Measurements from ENCODE around the gene UGT1A3.

Gene UGT1A3

DNA sequence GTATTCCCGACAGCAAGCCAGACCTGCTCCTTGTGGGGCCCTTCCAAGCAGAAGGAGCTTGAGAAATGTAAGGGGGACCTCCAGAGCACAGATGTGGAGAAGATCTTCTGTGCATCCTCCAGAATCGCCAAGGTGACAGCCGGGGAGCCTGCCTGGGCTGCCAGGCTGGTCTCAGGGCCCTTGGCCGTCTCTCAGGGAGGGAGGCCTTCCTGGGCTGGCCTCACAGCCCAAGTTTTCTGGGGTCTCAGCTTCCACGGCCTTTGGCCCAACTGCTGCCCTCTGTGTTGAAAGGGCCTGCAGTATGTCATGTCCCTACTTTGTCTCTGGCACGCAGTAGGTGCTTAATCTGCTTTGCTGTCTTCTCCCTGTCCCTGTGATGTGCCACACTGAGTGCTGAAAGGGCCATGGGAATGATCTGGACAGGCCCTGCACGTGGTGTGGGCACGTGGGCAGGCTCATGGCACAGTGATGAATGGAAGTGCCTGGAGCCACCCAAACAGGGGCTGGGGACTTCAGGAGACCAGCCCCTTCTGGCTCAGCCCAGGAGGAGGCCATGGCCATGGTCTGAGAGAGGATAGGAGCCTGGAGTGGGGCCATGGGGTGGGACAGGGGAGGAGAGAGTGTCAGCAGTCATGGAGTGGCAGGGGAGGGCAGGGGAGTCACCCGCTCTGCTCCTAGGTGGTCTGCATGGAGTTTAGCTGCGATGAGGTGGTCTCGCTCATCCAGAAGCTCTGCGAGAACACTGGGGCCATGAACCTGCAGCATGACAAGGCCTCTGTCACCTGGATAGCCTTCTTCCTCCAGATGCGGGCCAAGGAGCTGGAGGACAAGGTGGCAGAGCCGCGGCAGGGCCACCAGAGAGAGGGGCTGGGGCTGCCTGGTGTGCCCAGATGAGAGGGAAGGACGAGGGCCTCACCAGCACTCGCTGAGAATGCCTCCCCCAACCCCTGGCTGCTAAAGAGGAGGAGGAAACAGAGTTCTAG is 90.1 kb downstream of the UGT1A3 start:
- no peak for DNase-seq (ENCODE audit: low read depth)
- TF ChIP-seq, protein P1, sequence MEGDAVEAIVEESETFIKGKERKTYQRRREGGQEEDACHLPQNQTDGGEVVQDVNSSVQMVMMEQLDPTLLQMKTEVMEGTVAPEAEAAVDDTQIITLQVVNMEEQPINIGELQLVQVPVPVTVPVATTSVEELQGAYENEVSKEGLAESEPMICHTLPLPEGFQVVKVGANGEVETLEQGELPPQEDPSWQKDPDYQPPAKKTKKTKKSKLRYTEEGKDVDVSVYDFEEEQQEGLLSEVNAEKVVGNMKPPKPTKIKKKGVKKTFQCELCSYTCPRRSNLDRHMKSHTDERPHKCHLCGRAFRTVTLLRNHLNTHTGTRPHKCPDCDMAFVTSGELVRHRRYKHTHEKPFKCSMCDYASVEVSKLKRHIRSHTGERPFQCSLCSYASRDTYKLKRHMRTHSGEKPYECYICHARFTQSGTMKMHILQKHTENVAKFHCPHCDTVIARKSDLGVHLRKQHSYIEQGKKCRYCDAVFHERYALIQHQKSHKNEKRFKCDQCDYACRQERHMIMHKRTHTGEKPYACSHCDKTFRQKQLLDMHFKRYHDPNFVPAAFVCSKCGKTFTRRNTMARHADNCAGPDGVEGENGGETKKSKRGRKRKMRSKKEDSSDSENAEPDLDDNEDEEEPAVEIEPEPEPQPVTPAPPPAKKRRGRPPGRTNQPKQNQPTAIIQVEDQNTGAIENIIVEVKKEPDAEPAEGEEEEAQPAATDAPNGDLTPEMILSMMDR (conservative IDR thresholded peaks at IDR 0.05; ENCODE audit: control insufficient read depth, insufficient read depth, low read depth, low read length) = no peak
- no peak overlapping the region for H3K4me3 ChIP-seq (ENCODE audit: control insufficient read depth, low read depth, low read length)

DNA sequence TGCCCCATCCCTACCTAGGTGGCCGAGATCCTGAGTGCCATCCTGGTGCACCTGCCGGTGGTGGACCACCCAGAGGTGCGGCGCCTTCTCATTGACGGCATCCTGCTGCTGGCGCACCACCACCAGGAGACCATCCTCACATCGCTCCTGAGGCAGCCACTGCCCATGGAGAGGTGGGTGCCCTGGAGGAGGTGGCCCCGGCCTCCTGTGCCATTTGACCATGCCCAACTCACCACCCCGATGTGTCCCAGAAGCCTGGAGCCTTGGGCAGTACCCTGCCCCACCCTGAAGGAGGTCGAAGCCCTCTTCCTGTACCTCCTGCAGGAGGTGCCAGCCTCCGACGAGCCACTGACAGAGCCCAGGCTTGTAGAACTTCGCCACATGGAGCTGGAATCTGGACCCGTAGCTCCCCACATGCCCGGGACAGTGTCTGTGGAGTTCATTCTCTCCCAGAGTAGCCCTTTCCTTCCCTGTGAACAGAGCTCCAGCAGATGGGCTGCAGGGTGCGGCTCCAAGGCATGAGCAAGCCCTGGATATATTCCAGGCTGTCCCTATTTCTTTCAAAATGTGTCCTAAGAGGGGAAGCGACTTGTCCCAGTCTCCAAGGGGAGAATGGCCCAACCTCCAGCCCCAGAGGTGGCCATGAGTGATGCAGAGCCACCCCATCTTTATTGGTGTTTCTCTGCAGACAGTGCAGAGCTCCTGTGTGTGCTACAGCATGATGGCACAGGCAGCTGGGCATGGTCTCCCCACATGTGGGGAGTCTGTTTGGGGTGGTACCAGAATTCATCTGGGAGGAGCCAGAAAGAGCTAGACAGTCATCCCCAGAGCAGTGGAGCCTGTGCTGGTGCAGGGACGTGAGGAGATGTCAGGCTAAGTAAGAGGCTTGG is 91.3 kb downstream of the UGT1A3 start:
- no peak for DNase-seq (ENCODE audit: low read depth)
- H3K4me3 ChIP-seq (ENCODE audit: control insufficient read depth, low read depth, low read length) = no peak overlapping the region
- TF ChIP-seq, protein P1 (conservative IDR thresholded peaks at IDR 0.05; ENCODE audit: control insufficient read depth, insufficient read depth, low read depth, low read length) = no peak

DNA sequence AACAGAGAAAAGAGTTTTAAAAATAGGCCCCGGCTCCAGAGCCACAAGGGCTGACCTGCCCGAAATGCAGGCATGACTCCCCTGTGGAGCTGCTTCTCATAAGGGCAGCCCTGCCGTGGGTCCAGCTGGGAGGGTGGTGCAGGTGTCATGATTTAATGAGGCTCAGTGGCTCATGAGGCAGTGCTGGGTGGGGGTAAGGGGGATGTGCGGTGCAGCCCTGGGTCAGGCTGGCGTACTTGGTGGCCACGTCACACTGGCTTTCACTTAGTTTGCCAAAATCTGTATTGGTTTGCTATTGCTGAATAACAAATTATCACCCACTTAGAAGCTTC is 91.9 kb downstream of the UGT1A3 start:
- no peak for DNase-seq (ENCODE audit: low read depth)
- TF ChIP-seq, protein P1 (conservative IDR thresholded peaks at IDR 0.05; ENCODE audit: control insufficient read depth, insufficient read depth, low read depth, low read length) = no peak
- H3K4me3 ChIP-seq (ENCODE audit: control insufficient read depth, low read depth, low read length) = no peak overlapping the region

DNA sequence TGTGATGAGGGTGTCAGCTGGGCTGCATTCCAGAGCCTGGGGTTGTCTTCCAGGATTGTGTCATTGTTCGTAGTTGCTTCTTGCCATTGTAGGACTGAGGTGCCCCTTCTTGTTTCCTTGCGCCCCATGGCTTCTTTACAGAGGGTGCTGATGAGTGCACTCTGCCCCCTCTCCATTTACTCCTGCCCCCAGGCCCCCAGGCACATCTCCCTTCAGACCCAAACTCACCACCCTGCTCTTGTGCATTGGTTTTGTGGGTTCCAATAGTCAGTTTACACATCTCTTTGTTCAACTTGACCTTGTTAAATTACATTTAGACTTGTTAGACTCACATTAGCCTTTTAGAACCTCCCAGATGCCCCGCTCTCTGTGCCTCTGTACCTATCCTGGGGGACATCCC is 92.4 kb downstream of the UGT1A3 start:
- TF ChIP-seq, protein P1 (conservative IDR thresholded peaks at IDR 0.05; ENCODE audit: control insufficient read depth, insufficient read depth, low read depth, low read length) = no peak
- H3K4me3 ChIP-seq (ENCODE audit: control insufficient read depth, low read depth, low read length) = no peak overlapping the region
- no peak for DNase-seq (ENCODE audit: low read depth)

DNA sequence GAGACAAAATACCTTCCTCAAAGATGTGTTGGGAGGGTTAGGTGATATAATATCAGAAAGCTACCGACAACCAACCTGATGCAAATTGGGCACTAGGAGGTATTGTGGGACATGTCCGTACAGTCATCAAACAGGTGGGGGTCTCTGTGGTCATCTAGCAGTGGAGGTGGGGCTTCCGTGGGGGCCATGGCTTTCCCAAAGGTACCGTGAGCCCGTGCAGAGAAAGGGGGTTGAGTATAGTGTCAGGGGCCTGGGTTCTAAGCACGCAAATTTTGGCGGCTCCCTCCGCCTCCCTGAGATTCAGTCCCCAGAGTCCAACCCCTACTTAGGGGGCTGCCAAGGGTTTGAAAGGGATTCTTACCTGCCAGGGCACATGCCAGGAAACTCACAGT is 92.9 kb downstream of the UGT1A3 start:
- TF ChIP-seq, protein P1 (conservative IDR thresholded peaks at IDR 0.05; ENCODE audit: control insufficient read depth, insufficient read depth, low read depth, low read length) = no peak
- DNase-seq (ENCODE audit: low read depth) = no peak
- no peak overlapping the region for H3K4me3 ChIP-seq (ENCODE audit: control insufficient read depth, low read depth, low read length)

DNA sequence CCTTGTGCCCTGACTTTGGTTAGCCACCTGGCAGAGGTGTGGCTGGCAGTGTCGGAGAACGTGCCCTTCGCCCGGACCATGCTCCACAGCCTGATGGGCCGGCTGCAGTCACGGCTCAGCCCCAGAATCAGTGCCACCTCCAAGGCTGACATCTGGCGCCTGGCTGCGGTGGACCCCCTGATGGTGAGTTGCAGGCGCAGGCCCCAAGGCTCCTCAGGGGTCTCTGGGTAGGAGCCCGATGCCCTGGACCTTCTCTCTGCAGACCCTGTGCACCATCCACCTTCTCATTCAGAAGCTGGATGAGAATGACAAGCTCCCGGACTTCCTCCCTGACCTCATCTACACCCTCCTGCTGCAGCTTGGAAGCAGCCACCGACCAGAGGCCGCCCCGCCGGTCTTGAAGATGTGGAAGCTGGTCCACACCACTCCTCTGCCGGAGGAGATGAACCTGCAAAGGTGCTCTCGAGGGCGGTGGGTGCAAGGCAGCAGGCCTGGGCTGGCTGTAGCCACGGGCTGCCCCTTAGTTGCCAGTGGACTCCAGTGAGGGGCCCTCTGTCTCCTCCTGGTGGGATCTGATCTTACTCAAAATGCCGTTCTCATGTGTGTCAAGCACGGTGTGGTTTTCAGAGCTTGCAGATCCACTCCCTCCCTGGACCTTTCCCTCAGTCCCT is 93.4 kb downstream of the UGT1A3 start:
- TF ChIP-seq, protein P1 (conservative IDR thresholded peaks at IDR 0.05; ENCODE audit: control insufficient read depth, insufficient read depth, low read depth, low read length) = no peak
- no peak overlapping the region for H3K4me3 ChIP-seq (ENCODE audit: control insufficient read depth, low read depth, low read length)
- DNase-seq (ENCODE audit: low read depth) = no peak

Measured in fibroblast of mammary gland (primary cell).